Stimulated activated CD8-positive, alpha-beta memory T cell treated with anti-CD3 and anti-CD28 coated beads, Interleukin-7, amount 100 ng/mL, for 4 hours (primary cell): ENCODE data around the gene TXNRD1.
"Not testable (repeated sequence)": the region's sequence is repeated elsewhere in the genome, so short reads cannot be mapped to it uniquely, and the experiment has no call there.

Experiments
- DNase-seq, 2 donors: peaks; one replicate each; pipeline ENCODE4 v3.0.0-alpha.2; 2020; ENCODE audit warnings: low read depth in 2 of 2

Gene TXNRD1

DNA sequence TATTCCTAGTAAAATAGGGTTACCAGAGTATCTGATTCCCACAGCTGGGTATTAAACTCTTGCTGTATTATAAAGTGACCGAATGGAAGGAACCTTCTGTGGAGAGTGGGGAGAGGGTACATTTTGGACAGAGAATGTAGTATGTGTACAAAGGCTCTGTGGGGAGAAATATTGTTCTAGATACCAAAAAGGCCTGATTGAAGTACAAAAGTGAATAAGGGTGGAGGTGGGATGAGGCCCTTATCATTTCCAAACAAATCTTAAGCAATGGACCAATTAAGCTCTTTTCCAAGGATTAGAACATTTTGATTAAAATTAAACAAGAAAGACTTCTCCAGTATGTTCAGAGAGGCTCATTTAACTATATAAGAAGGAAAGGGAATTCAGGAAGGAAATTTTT, 108.3 kb downstream of the TXNRD1 start:
- DNase-seq = no peak

- not testable (repeated sequence) for DNase-seq
Measured at GRCh38 chr12:104328278-104328677, 112.7 kb downstream of the TXNRD1 start.

GRCh38 chr12:104328790-104329189, 113.2 kb downstream of the TXNRD1 start:
- no peak for DNase-seq

DNA sequence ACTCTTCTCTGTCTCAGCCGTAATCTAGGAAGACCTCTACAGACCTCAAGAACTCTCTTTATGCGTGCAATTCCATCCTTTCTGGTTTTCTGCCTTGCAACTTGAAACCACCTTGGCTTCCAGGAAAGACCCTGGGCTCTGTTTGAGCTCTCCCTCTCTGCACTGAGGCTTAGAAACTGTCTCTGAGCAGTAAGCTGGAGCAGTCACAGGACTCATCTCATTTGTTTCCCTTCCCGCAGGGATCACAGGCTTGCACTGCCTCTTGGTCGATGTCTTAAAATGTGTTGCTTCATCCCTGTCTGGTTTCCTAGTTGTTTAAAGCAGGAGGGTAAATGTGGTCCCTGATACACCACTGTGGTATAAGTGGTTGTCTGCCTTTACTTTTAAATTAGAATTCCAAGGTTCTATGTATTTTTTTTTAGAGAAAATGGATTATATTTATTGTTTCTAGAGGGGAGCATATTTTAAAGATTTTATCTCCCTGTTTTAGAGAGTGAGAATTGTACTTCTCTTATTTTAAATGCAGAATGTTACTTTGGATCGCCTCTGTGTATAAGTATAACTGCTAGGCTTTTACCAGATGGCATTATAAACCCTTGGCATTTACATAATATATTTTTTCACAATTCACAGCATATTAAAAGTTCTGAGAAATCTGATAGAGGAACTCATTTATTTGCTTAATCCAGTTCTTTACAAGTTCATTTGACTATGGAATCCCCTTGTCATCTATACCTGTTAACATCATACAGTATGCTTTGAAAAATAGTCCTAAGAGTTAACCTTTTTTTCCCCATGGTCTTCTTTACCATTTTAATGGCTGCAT, 114.3 kb downstream of the TXNRD1 start:
- no peak for DNase-seq

DNA sequence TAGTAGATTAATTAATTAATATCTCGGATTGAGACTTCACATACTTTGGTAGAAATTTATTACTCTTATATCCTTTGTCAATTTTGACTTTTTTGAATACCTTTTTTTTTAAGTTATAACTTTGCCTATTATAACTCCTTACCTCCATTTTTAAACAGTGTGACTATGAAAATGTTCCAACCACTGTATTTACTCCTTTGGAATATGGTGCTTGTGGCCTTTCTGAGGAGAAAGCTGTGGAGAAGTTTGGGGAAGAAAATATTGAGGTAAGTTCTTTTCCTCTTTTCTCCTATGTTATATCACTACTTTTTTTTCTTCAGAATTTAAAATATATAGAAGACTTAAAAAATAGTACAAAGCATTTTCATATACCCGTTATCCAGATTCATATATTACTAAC, 115.8 kb downstream of the TXNRD1 start:
- no peak for DNase-seq

DNA sequence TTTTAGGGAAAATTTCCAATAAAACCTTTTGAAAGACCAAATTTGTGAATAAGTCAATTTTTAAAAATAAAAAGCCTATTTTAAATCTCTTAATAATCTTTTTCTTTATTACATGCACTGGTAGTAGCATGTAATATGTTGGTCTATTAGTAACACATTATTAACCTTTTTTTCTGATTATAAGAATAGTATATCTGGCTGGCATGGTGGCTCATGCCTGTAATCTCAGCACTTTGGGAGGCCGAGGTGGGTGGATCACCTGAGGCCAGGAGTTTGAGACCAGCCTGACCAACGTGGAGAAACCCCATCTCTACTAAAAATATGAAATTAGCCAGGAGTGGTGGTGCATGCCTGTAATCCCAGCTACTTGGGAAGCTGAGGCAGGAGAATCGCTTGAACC, 116.7 kb downstream of the TXNRD1 start:
- DNase-seq = not testable (repeated sequence)

DNA sequence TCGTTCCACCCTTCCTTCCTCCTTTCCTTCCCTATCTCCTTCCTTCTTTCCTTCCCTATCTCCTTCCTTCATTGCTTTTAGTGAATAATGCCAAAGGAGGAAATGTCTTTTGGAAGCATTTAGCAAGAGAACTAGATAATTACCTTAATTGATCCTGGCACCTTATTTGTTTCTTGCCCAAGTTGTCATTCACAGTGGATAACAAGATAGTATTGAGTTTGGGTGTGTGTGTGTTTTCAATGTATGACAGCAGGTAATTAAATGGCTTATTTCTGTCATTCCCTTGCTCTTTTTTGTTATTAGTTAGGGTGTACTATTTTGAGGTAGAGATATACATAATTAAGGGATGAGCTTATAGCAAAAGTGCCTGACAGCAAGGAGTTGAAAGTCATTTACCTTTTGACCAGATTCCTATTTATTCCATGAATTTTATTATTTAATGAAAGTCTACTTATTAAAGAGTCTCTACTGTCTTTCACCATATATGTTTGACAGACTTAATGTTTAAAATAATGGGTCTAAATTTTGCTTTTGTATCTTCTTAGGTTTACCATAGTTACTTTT, 118.2 kb downstream of the TXNRD1 start:
- no peak for DNase-seq

- DNase-seq = no peak
Measured at GRCh38 chr12:104334581-104334980, 119.0 kb downstream of the TXNRD1 start.

GRCh38 chr12:104336115-104336514, 120.5 kb downstream of the TXNRD1 start:
- DNase-seq = no peak

GRCh38 chr12:104337030-104337558, 121.5 kb downstream of the TXNRD1 start:
- no peak for DNase-seq

GRCh38 chr12:104339663-104340062, 124.1 kb downstream of the TXNRD1 start:
- no peak for DNase-seq

GRCh38 chr12:104340177-104340576, 124.6 kb downstream of the TXNRD1 start:
- no peak for DNase-seq

DNA sequence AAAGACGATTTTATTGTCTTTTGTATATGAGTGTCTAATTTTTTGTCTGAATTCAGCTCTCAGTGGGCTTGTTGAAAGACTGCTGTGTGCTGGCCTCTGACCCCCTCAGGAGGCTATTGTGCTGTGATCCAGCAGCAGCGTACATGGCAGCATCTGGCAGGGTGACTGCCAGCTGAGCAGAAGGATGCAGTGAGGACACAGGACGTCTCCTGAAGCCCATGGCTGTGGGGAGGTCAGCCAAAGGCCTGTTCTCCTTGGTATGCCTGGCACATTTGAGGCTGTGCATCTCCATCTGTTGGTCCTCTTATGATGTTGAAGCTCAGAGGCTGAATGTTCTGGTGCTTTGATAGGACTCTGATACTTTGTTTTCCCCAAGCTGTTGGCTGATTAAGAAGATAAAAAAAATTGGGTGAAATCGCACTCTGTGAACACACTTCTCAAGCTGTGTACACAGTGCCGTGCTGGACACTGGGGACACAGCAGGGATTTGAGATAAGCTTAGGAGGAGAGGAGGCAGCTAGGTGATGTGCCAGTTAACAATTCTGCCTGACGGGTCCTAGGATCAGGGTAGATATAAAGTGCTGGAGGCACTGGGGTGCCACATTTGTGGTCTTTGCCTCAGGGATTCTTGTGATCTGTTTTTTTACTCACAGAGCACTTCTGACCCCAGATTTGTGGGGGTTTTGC, 125.5 kb downstream of the TXNRD1 start:
- no peak for DNase-seq

DNA sequence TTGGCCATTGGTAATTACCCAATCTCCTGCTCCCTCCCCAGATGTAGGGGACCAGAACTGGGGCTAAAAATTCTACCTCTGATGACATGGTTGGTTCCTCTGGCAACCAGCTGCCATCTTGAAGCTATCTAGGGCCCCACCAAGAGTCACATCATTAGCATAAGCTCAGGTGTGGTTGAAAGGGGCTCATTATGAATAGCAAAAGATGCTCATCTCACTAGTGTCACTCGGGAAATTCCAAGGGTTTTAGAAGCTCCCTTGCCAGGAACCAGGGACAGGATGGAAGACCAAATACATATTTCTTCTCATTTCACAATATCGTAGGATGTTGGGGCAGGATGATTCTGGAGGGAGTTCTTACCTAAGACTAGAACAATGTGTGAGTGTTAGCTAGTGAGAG, 126.6 kb downstream of the TXNRD1 start:
- no peak for DNase-seq

- DNase-seq = no peak
Measured at GRCh38 chr12:104342635-104343249, 127.2 kb downstream of the TXNRD1 start.

- DNase-seq = no peak
Measured at GRCh38 chr12:104344682-104345081, 129.1 kb downstream of the TXNRD1 start.

GRCh38 chr12:104345234-104346066, 129.9 kb downstream of the TXNRD1 start:
- no peak for DNase-seq

DNA sequence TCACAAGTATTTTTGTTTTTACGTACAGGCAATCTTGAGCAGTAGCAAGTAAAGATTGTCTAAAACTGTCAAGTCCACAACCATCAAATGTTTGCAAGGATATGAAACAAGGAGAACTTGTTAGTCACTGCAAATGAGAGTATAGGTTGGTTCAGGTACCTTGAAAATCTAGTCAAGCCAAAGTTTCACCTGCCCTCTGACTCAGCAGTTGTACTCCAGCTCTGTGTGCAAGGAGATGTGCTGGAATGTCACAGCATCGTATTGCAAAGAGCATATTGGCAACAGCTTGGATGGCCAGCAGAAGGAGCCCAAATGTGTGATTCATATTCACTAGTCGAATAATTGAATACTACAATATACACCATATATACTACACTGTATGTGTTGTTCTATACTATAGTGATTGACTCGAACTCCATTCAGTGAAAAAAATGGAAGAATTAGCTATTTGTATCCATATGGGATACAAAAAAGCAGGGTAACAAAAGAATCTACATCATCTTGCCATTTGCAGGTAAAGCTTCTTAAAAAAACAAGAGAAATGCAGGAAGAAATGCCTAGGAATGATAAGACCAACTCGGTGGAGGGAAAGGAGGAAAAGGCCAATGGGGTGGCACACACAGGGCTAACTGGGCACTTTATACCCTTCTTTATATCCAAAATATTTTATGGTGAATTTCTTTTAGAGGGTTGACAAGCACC, 131.9 kb downstream of the TXNRD1 start:
- no peak for DNase-seq

DNA sequence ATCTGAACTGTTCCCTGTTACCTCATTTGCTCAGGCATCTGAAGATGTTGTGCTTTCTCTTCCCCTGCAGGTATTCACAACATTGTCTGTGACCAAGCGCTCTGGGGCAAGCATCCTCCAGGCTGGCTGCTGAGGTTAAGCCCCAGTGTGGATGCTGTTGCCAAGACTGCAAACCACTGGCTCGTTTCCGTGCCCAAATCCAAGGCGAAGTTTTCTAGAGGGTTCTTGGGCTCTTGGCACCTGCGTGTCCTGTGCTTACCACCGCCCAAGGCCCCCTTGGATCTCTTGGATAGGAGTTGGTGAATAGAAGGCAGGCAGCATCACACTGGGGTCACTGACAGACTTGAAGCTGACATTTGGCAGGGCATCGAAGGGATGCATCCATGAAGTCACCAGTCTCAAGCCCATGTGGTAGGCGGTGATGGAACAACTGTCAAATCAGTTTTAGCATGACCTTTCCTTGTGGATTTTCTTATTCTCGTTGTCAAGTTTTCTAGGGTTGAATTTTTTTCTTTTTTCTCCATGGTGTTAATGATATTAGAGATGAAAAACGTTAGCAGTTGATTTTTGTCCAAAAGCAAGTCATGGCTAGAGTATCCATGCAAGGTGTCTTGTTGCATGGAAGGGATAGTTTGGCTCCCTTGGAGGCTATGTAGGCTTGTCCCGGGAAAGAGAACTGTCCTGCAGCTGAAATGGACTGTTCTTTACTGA, 132.9 kb downstream of the TXNRD1 start:
- no peak for DNase-seq

DNA sequence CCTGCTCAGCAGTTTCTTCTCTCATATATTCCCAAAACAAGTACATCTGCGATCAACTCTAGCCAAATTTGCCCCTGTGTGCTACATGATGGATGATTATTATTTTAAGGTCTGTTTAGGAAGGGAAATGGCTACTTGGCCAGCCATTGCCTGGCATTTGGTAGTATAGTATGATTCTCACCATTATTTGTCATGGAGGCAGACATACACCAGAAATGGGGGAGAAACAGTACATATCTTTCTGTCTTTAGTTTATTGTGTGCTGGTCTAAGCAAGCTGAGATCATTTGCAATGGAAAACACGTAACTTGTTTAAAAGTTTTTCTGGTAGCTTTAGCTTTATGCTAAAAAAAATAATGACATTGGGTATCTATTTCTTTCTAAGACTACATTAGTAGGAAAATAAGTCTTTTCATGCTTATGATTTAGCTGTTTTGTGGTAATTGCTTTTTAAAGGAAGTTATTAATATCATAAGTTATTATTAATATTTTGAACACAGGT, 133.5 kb downstream of the TXNRD1 start:
- no peak for DNase-seq
